Natural killer cell (primary cell): ENCODE measurements around the gene TMBIM6. TPM values are rescaled to one million over a fixed set of nuclear protein-coding genes. Genes with fewer than 3 reads are reported as not detected.

Source experiments
- ATAC-seq, 3 donors: fragments of 150-1000 bp in 2 of 3; fragments of 200-7000 bp in 1 of 3; cut with Tn5 transposase; 1 replicate in 1 of 3; 2 replicates in 2 of 3; pipeline ENCODE4 v1.10.0; 2021; ENCODE audit warnings: mild to moderate bottlenecking in 2 of 3, moderate library complexity in 2 of 3
- DNase-seq, 2 donors: peaks; one replicate each; pipeline versions ENCODE4 v3.0.0 to v3.0.0-alpha.2; 2013 to 2021; ENCODE audit warnings: mixed read lengths in 1 of 2
- H3K27ac ChIP-seq: one replicate; pipeline ENCODE4 v1.5.1; 2013; ENCODE audit warnings: mild to moderate bottlenecking, low read length
- H3K27me3 ChIP-seq: one replicate; pipeline ENCODE4 v1.6.1; 2013; ENCODE audit warnings: low read length; ENCODE audit not compliant: control insufficient read depth, insufficient read depth
- H3K36me3 ChIP-seq: one replicate; pipeline ENCODE4 v1.6.1; 2013; ENCODE audit warnings: low read length; ENCODE audit not compliant: control insufficient read depth, insufficient read depth
- H3K4me1 ChIP-seq: one replicate; pipeline ENCODE4 v1.6.1; 2013; ENCODE audit warnings: low read length; ENCODE audit not compliant: control insufficient read depth, insufficient read depth
- H3K4me3 ChIP-seq: one replicate; pipeline ENCODE4 v1.5.1; 2013; ENCODE audit warnings: low read length
- H3K9me3 ChIP-seq: one replicate; pipeline ENCODE4 v1.6.1; 2013; ENCODE audit warnings: low read length; ENCODE audit not compliant: control insufficient read depth, insufficient read depth
- H3K27ac Mint-ChIP-seq, 2 donors: one replicate each; pipeline ENCODE4 v1.8.0; 2022; ENCODE audit warnings: mild to moderate bottlenecking in 2 of 2, mixed read lengths in 2 of 2, moderate library complexity in 1 of 2
- H3K27me3 Mint-ChIP-seq, 2 donors: one replicate each; pipeline ENCODE4 v1.8.0; 2022; ENCODE audit warnings: low read depth in 2 of 2, mixed read lengths in 2 of 2
- H3K36me3 Mint-ChIP-seq: one replicate; pipeline ENCODE4 v1.8.0; 2022; ENCODE audit warnings: mixed read lengths
- H3K4me1 Mint-ChIP-seq, 2 donors: one replicate each; pipeline ENCODE4 v1.8.0; 2022; ENCODE audit warnings: mixed read lengths in 2 of 2
- H3K4me3 Mint-ChIP-seq: one replicate; pipeline ENCODE4 v1.8.0; 2022; ENCODE audit warnings: mild to moderate bottlenecking, moderate library complexity, mixed read lengths
- H3K9me3 Mint-ChIP-seq, 2 donors: one replicate each; pipeline ENCODE4 v1.8.0; 2022; ENCODE audit warnings: mixed read lengths in 2 of 2
- WGBS: methylation state at CpG from one replicate; pipeline ENCODE4 v1.1.7; 2013; ENCODE audit warnings: missing lambda C conversion rate; ENCODE audit not compliant: insufficient coverage; 5-methylcytosine and 5-hydroxymethylcytosine counted together
- intact Hi-C: fragments of 100-400 bp; cut with micrococcal nuclease; formaldehyde crosslinking; loops from one replicate; pipeline ENCODE4 v1.14.2; 2022
- total RNA-seq, 4 donors: library from RNA; stranded (reverse); fragments of 120-200 nt in 1 of 4; gene quantifications; one replicate each; pipeline versions ENCODE4 v1.2.3 to v1.2.4, GENCODE V29; 2013 to 2022
- TF ChIP-seq, protein P1 (sequence below): fragments of 200-600 bp; IDR thresholded peaks from one replicate; pipeline ENCODE4 v1.8.0; 2022; ENCODE audit warnings: antibody characterized with exemption

The TMBIM6 gene
- total RNA-seq, 3 donors from 2014 or later (not counting 1 experiment from before 2014, with no cell fraction given), result 326 to 375 (median 366) TPM

DNA sequence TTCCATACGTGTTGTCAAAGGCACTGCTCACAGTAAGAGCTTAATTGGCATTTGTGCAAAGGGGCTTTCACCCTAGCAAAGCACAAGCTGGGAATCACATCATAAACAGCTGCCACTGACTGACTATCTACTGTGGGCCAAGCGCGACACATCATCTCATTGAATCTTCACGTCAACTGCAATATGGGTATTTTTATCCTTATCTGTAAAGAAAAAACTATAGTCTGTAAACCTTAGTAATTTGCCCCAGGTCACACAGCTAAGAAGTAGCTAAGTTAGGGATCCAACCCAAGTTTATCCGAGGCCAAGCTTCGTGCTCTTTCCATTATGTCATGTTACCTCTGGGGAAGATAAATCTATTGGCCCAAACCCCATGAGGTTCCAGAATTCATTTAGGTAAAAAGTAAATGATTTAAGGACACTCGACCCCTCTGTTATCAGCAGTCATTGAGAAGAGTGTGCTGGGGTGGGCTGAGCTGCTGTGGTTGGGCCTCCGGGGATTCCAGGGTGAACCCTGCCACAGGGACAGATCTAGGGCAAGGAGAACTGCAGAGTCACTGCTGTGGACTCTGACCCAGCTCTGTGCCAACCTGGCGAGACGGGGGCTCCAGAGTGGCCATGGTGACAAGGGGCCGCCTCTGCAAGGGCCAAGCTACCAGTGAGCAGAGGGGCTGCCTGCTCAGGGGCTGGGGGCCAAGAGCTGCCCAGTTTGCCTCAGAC, 59.2 kb downstream of the TMBIM6 start:
- WGBS, result 80% methylated on average over 11 of the region's 11 CpGs
- ATAC-seq (no peak), DNase-seq (no peak)
- Mint-ChIP-seq H3K4me3 (no peak overlapping the region), H3K4me1 (no peaks in the 10 kb centered on the region), H3K36me3 (no peaks in the 10 kb centered on the region), H3K27me3 (no peaks in the 10 kb centered on the region), H3K9me3 (no peaks in the 10 kb centered on the region), H3K27ac (no peak overlapping the region)
- Histone ChIP-seq H3K36me3 (peaks cover 35% of the 10 kb centered on the region), H3K4me1 (no peaks in the 10 kb centered on the region), H3K9me3 (no peaks in the 10 kb centered on the region), H3K27me3 (no peaks in the 10 kb centered on the region), H3K27ac (no peak overlapping the region), H3K4me3 (no peak overlapping the region)
- TF ChIP-seq, protein P1, sequence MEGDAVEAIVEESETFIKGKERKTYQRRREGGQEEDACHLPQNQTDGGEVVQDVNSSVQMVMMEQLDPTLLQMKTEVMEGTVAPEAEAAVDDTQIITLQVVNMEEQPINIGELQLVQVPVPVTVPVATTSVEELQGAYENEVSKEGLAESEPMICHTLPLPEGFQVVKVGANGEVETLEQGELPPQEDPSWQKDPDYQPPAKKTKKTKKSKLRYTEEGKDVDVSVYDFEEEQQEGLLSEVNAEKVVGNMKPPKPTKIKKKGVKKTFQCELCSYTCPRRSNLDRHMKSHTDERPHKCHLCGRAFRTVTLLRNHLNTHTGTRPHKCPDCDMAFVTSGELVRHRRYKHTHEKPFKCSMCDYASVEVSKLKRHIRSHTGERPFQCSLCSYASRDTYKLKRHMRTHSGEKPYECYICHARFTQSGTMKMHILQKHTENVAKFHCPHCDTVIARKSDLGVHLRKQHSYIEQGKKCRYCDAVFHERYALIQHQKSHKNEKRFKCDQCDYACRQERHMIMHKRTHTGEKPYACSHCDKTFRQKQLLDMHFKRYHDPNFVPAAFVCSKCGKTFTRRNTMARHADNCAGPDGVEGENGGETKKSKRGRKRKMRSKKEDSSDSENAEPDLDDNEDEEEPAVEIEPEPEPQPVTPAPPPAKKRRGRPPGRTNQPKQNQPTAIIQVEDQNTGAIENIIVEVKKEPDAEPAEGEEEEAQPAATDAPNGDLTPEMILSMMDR, result no peak
- intact Hi-C loops, result no loop called here

DNA sequence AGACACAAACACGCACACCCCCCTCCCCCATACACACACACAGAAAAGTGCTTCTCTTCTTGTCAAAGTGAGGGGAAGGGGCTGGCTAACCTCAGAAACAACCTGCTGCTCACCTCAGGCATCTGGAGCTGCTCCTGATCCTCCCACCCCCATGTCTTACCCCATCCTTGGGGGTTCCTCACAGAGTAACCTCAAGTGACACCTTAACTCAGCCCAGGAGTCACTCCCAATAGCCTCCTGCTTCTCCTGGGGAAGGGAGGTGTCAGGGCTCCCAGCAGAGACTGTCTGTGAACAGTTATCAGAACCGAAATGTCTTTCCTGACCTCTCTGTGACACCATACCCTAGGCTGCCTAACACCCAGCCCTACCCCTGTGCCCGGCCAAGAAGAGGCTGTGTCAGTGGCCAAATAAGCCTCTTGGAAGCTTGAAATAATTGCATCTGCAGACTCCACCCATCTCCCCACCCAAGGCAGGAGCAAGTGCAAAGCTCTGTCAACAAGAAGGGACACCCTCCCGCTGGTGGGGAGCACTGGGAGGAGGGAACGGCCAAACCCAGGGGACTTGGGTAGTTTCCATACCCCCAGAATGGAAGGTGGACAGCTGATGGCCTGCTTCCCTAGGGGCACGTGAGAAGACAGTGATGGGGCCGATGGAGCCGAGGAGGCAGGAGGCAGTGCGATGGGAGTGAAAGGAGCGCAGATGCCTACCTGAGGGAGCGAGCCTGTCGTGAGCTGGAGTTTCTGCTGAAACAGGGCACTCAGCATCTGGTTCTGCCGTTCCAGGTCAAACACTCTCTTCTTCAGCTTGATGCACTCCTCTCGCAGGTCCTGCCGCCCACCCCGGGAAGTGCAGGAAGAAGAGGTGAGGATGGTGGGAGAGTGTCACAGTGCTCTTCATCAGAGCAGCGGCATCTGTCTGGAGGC, 60.0 kb downstream of the TMBIM6 start:
- DNase-seq (no peak), ATAC-seq (no peak)
- no peaks in the 10 kb centered on the region for H3K36me3 Mint-ChIP-seq
- Histone ChIP-seq H3K9me3 (no peaks in the 10 kb centered on the region), H3K4me1 (no peaks in the 10 kb centered on the region), H3K27me3 (no peaks in the 10 kb centered on the region), H3K27ac (no peak overlapping the region), H3K36me3 (peaks cover 35% of the 10 kb centered on the region), H3K4me3 (no peak overlapping the region)
- H3K4me1 Mint-ChIP-seq, result no peaks in the 10 kb centered on the region
- H3K4me3 Mint-ChIP-seq, result no peak overlapping the region
- TF ChIP-seq, protein P1, result no peak
- no peaks in the 10 kb centered on the region for H3K9me3 Mint-ChIP-seq
- intact Hi-C loops, result no loop called here
- 88% methylated on average over 17 of the region's 17 CpGs for WGBS
- no peak overlapping the region for H3K27ac Mint-ChIP-seq
- H3K27me3 Mint-ChIP-seq, result no peaks in the 10 kb centered on the region

DNA sequence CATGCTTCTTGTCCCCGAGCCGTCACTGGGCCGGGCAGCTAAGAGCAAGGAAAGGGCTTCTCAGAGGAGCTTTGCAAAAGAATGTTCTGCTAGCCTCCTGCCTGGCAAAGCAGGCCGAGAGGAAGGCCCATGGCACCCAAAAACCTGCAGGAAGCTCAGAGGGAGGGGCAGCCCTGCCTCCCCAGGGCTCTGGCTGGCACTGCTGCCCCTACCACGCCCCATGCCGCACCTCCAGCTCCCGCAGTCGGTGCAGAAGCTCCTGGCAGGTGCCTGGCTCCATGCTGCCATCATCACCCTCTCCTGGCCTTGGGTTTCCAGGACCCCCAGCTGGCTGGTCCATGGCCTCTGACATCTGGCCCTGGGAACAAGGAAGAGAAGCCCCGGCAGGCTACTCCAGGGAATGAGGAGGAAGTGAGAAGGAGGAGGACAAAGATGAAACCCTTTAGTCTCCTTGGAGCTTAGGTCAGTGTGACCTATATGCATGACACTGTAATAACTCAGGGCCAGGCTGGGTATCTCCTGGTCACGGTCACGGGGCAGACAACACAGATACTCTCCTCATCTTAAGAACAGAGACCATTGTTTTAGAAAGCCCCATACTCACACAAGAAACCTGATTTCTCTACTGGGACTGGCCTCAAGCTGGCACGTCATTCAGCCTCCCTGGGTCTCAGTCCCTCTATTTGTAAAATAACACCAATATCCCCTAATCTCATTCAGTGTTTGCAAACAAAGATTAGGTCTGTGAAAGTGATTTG, 62.5 kb downstream of the TMBIM6 start:
- WGBS, result 97% methylated on average over 12 of the region's 12 CpGs
- no peak overlapping the region for H3K4me3 Mint-ChIP-seq
- TF ChIP-seq, protein P1, result no peak
- H3K27ac ChIP-seq, result no peak overlapping the region
- H3K4me3 ChIP-seq, result no peak overlapping the region
- no peaks in the 10 kb centered on the region for H3K9me3 ChIP-seq
- H3K27me3 ChIP-seq, result no peaks in the 10 kb centered on the region
- H3K27me3 Mint-ChIP-seq, result no peaks in the 10 kb centered on the region
- ATAC-seq (no peak), DNase-seq (no peak)
- no peaks in the 10 kb centered on the region for H3K36me3 Mint-ChIP-seq
- intact Hi-C loops, result no loop called here
- no peak overlapping the region for H3K27ac Mint-ChIP-seq
- H3K9me3 Mint-ChIP-seq, result no peaks in the 10 kb centered on the region
- no peaks in the 10 kb centered on the region for H3K4me1 ChIP-seq
- H3K36me3 ChIP-seq, result peaks cover 23% of the 10 kb centered on the region
- no peaks in the 10 kb centered on the region for H3K4me1 Mint-ChIP-seq
